Body of pancreas (tissue), 4 donors: ENCODE results near the gene CDC16.

Source experiments
- CTCF ChIP-seq, 7 experiments: fragments of 450-650 bp in 4 of 7; fragments of 200-600 bp in 3 of 7; sonication (generic) in 3 of 7; IDR thresholded peaks; one replicate each; pipeline ENCODE4 v1.5.1; 2016 to 2019; ENCODE audit warnings: antibody characterized with exemption in 7 of 7
- POLR2A ChIP-seq, 3 donors: fragments of 450-650 bp; IDR thresholded peaks; one replicate each; pipeline ENCODE4 v1.6.1; 2016; ENCODE audit warnings: antibody characterized with exemption in 3 of 3, mild to moderate bottlenecking in 2 of 3

- no peak for TF ChIP-seq POLR2A (IDR thresholded peaks at IDR 0.05)
- no peak for TF ChIP-seq CTCF (IDR thresholded peaks at IDR 0.05)
Observed at GRCh38 chr13:114236227-114236626, 1.5 kb downstream of the CDC16 start.
